ENCODE results near the gene PRDM15. TPM values are rescaled to one million over a fixed set of nuclear protein-coding genes. Genes with fewer than 3 reads are reported as not detected.

The PRDM15 gene
- total RNA-seq, 1 donor from 2014 or later: 10.2 TPM

- H3K4me1 Mint-ChIP-seq (ENCODE audit: low read depth, unreplicated experiment): peaks cover 5% of the 10 kb centered on the region
- no peak for TF ChIP-seq CTCF (IDR thresholded peaks at IDR 0.05; ENCODE audit: partially characterized antibody, unreplicated experiment)
- no peaks in the 10 kb centered on the region for H3K36me3 Mint-ChIP-seq (ENCODE audit: unreplicated experiment)
Observed at GRCh38 chr21:41916888-41917433, 37.8 kb upstream of the PRDM15 start.

GRCh38 chr21:41914965-41915364 lies 35.8 kb upstream of the PRDM15 start:
- no peak for TF ChIP-seq CTCF (IDR thresholded peaks at IDR 0.05; ENCODE audit: partially characterized antibody, unreplicated experiment)
- Mint-ChIP-seq H3K27ac (ENCODE audit: unreplicated experiment) (no peak overlapping the region), H3K36me3 (ENCODE audit: unreplicated experiment) (no peaks in the 10 kb centered on the region), H3K9me3 (ENCODE audit: unreplicated experiment) (peaks cover 1% of the 10 kb centered on the region), H3K27me3 (ENCODE audit: unreplicated experiment) (peaks cover 1% of the 10 kb centered on the region), H3K4me3 (ENCODE audit: unreplicated experiment) (no peak overlapping the region), H3K4me1 (ENCODE audit: low read depth, unreplicated experiment) (peaks cover 2% of the 10 kb centered on the region)
- no peak for DNase-seq

More at GRCh38 chr21:41916888-41917433, 37.8 kb upstream of the PRDM15 start:
- Mint-ChIP-seq H3K27me3 (ENCODE audit: unreplicated experiment) (peaks cover 1% of the 10 kb centered on the region), H3K27ac (ENCODE audit: unreplicated experiment) (no peak overlapping the region), H3K4me3 (ENCODE audit: unreplicated experiment) (no peak overlapping the region), H3K9me3 (ENCODE audit: unreplicated experiment) (peaks cover 1% of the 10 kb centered on the region)
- DNase-seq: no peak

DNA sequence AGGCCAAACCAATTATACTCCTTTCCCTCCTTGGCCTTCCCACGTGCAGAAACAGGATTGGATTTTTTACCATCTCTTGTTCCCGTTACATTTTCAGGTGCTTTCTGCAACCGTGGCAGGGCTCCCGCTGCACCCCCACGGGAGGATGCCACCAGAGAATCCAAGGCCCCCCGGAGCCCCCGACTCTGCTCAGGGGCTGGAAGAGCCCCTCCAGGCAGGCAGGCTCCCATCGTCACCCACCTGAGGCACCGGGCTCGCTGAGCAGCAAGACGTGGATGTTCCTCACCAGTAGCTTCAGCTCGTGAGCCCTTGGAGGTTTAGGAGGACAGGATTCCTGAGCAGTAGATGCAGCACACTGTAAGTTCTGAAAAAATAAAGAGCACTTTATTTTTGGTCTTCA lies 35.2 kb upstream of the PRDM15 start:
- Mint-ChIP-seq H3K9me3 (ENCODE audit: unreplicated experiment) (peaks cover 4% of the 10 kb centered on the region), H3K27ac (ENCODE audit: unreplicated experiment) (no peak overlapping the region), H3K27me3 (ENCODE audit: unreplicated experiment) (peaks cover 1% of the 10 kb centered on the region), H3K36me3 (ENCODE audit: unreplicated experiment) (no peaks in the 10 kb centered on the region), H3K4me1 (ENCODE audit: low read depth, unreplicated experiment) (peaks cover 2% of the 10 kb centered on the region), H3K4me3 (ENCODE audit: unreplicated experiment) (no peak overlapping the region)
- DNase-seq: no peak
- no peak for TF ChIP-seq CTCF (IDR thresholded peaks at IDR 0.05; ENCODE audit: partially characterized antibody, unreplicated experiment)

- Mint-ChIP-seq H3K4me1 (ENCODE audit: low read depth, unreplicated experiment) (peaks cover 2% of the 10 kb centered on the region), H3K9me3 (ENCODE audit: unreplicated experiment) (peaks cover 5% of the 10 kb centered on the region), H3K4me3 (ENCODE audit: unreplicated experiment) (no peak overlapping the region), H3K27ac (ENCODE audit: unreplicated experiment) (no peak overlapping the region), H3K36me3 (ENCODE audit: unreplicated experiment) (no peaks in the 10 kb centered on the region), H3K27me3 (ENCODE audit: unreplicated experiment) (peaks cover 1% of the 10 kb centered on the region)
- TF ChIP-seq CTCF (IDR thresholded peaks at IDR 0.05; ENCODE audit: partially characterized antibody, unreplicated experiment): no peak
- no peak for DNase-seq
Observed at GRCh38 chr21:41913230-41913629, 34.1 kb upstream of the PRDM15 start.

GRCh38 chr21:41908829-41909228 lies 29.7 kb upstream of the PRDM15 start:
- Mint-ChIP-seq H3K9me3 (ENCODE audit: unreplicated experiment) (peaks cover 8% of the 10 kb centered on the region), H3K27ac (ENCODE audit: unreplicated experiment) (no peak overlapping the region), H3K27me3 (ENCODE audit: unreplicated experiment) (peaks cover 5% of the 10 kb centered on the region), H3K36me3 (ENCODE audit: unreplicated experiment) (no peaks in the 10 kb centered on the region), H3K4me3 (ENCODE audit: unreplicated experiment) (no peak overlapping the region), H3K4me1 (ENCODE audit: low read depth, unreplicated experiment) (no peaks in the 10 kb centered on the region)
- TF ChIP-seq CTCF (IDR thresholded peaks at IDR 0.05; ENCODE audit: partially characterized antibody, unreplicated experiment): no peak
- DNase-seq: no peak
